HG02759 (cell line): ENCODE results near the gene GAS2L3.
"Not testable (repeated sequence)": the region's sequence is repeated elsewhere in the genome, so short reads cannot be mapped to it uniquely, and the experiment has no call there.

Experiments
- ATAC-seq: cut with Tn5 transposase; IDR thresholded peaks from one replicate; pipeline ENCODE4 v1.9.1; 2021; ENCODE audit warnings: mild to moderate bottlenecking, moderate library complexity; ENCODE audit not compliant: unreplicated experiment

GAS2L3 gene

DNA sequence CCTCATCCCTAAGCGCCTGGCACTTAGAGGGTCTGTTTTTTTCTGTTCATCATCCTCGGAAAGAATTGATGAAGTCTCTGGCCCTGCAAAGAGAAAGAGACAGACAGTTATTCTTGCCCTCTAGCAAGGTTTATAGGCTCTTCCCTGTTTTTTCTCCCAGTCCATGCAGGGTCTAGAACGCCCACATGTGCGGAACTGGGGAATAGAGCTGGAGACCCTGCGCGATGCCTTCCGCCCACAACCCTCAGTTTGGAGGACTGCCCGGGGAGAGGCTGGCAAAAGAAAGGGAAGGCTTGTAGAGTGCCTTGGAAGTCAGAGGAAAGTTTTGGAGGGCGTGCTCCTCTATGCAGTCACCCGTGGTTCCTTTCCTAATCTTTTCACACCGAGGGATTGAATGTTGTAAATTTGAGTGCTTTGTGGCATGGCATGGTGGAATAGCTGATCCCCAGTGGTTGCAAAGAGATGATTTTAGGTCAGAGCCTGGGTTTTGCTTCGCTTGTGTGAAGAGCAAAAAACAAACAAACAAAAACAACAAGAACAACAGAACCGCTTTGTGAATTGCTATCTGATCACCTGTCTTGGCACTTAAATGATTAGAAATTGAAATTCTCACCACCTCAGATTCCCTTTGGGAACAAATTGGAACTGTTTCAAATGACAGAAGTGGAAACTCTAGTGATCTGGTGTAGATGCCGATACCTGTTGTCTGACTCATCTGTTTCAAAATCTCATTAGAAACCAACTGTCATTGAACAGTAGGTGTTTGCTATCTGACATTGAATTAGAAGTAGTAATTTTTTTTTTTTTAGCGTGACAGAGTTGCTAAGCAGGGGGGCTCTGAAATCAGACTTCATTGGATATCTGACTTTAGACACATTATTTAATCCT lies 947 bp downstream of the GAS2L3 start:
- no peak for ATAC-seq

DNA sequence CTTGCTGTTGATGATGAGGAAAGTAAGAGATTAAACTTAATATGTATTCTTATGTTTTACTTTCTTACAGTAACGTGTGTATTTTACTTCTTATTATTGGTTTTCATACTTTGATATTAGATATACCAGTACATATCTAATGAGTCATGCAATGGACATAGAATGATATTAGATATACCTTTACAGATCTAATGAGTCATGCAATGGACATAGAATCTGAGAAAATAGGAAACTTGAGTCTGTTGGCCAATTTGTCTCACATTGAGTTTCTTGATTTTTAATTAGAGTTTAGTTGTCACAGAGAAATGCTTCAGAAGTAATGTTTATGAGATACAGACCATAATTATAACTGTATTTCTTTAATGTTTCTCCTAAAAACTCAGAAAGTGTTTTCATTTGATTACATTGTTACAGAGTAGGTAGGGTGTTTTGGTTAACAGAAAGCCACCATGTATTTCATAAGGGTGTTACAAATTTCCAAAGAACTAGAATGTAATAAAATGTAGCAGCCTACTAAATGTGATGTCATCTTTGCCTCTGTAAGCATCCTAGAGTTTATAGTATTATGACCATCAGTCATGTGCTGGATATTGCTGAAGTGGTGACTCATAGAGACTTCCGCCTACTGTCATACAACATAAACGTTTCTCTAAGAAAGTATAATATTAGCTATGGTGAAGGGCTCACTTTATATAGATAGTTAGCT lies 3.0 kb downstream of the GAS2L3 start:
- ATAC-seq: no peak

GRCh38 chr12:100578923-100579322 lies 5.4 kb downstream of the GAS2L3 start:
- ATAC-seq: no peak

GRCh38 chr12:100579844-100580243 lies 6.4 kb downstream of the GAS2L3 start:
- no peak for ATAC-seq

DNA sequence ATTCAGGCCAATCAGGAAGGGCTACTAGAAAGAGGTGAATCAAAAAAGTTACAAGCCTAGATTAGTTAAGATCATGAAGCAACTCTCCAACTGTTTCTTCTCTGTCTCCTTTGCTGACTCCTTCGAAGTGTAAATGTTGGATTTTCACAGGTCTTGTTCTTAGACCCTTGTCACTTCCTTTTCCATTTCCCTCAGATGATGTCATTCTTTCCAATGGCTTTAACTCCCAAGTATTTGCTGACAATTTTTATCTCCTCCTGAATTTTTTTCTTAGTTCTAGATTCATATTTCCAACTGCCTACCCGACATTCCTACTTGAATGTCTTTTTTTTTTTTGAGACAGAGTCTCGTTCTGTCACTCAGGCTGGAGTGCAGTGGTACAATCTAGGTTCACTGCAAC lies 10.8 kb downstream of the GAS2L3 start:
- no peak for ATAC-seq

GRCh38 chr12:100591979-100592378 lies 18.5 kb downstream of the GAS2L3 start:
- ATAC-seq: no peak

GRCh38 chr12:100593490-100593889 lies 20.0 kb downstream of the GAS2L3 start:
- ATAC-seq: no peak

GRCh38 chr12:100601626-100602025 lies 28.1 kb downstream of the GAS2L3 start:
- no peak for ATAC-seq

GRCh38 chr12:100602997-100603396 lies 29.5 kb downstream of the GAS2L3 start:
- not testable (repeated sequence) for ATAC-seq

DNA sequence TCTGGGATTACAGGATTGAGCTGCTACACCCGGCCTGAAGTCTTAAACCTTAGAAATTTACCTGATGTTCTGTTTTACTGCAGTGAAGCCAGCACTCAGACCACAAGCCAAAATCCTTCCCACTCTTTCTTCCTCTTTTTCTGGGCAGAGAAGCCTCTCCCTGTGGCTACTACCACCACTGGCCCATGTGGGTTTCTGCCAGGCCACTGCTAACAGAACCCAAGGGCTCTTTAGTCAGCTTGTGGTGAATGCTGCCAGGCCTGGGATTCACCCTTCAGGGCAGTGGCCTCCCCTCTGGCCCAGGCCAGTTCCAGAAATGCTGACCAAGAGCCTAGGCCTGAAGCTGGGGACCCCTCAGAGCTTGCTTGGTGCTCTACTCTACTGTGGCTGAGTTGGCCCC lies 35.3 kb downstream of the GAS2L3 start:
- ATAC-seq: no peak

DNA sequence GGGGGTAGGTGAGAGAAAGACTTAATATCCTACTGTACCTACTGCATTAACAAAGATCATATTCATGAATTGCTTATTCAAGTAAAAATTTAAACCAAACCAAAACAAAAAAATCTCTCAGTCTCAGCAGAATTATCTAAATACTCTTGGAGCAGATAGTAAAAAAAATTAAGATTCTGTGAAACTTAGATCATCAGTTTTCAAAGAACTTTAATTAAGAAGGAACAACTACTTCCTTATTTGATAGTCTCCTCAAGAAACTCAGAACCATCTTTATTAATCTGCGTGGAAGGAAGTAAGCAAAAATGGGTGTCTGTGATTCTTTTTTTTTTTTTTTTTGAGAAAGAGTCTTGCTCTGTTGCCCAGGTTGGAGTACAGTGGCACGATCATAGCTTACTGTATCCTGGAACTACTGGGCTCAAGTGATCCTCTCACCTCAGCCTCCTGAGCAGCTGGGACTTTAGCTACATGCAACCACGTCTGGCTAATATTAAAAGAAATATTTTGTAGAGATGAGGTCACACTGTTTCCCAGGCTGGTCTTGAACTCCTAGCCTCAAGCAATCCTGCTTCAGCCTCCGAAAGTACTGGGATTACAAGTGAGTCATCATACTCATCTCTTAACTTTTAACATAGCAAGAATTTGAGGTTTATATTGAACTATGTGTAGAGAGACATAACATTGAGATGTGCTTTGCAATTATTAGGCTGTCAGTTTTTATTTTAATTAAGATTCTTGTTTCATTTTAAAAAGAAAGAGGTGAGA lies 37.4 kb downstream of the GAS2L3 start:
- ATAC-seq: no peak

DNA sequence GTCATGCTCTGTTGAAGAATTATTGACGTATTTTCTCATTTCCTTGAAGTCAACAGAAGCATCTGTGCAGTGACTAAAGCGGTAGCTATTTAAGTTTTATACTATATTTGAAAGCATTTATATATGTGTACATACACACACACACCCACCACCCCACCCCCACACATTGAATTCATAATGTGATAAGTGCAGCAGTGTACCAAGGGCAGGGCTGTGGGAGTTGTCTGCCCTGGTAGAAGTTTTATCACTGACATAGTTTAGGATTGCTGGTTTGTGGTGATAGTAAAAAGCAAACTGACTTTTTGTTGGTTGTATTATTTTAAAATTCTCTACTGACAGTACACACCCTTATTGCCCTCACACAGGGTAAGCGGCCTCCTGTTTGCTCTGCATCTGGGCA lies 39.1 kb downstream of the GAS2L3 start:
- no peak for ATAC-seq

DNA sequence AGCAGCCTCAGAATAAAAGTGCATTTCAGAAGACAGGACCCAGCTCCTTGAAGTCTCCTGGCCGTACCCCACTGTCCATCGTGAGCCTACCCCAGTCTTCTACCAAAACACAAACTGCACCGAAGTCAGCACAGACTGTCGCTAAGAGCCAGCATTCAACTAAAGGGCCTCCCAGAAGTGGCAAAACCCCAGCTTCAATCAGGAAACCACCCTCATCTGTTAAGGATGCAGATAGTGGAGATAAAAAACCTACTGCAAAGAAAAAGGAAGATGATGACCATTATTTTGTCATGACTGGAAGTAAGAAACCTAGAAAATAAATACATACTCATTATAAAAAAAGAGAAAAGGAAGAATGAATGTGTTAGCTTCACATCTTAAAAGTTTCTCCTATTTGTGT lies 51.1 kb downstream of the GAS2L3 start:
- no peak for ATAC-seq

DNA sequence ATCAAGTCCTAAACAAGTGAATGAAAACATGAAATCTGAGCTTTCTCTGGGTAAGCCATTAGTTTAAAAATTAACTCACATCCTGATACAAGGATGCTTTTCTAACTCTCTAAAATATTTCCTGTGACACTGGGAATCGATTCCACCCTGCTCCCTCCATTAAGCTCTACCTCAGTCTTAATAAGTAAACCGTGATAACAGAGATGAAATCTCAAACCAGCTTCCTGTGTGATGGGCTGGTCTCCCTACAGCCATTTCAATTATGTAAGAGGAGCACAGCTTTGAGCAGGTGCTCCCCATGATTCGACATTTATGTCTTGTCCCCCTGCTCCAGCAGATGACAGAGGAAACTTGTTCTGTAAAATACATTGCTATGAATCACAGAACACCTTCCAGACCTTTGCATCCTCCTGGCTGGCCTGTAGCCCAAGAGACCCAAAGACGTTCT lies 59.0 kb downstream of the GAS2L3 start:
- no peak for ATAC-seq

DNA sequence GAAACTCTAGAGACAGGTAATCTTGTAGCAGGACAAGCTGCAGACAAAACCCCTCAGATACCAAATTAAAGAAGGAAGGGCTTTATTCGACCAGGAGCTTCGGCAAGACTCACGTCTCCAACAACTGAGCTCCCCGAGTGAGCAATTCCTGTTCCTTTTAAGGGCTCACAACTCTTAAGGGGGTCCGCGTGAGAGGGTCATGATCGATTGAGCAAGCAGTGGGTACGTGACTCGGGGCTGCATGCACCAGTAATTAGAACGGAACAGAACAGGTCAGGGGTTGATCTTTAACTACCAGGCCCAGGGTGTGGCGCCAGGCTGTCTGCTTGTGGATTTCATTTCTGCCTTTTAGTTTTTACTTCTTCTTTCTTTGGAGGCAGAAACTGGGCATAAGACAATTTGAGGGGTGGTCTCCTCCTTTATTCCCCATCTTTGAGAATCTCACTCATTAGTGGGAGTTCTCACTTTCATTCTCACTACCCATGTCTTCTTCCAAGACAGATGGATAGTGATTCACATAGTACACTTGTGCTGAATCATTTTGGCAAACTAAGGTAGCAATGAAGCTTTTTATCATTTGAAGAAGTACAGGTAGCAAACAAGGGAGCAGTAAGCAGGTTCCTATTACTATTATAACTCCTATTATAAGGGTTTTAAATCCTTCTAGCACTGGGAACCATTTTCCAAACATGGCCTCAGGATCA lies 59.8 kb downstream of the GAS2L3 start:
- not testable (repeated sequence) for ATAC-seq

- no peak for ATAC-seq
These were observed 69.8 kb downstream of the GAS2L3 start for GRCh38 chr12:100643246-100643645.

DNA sequence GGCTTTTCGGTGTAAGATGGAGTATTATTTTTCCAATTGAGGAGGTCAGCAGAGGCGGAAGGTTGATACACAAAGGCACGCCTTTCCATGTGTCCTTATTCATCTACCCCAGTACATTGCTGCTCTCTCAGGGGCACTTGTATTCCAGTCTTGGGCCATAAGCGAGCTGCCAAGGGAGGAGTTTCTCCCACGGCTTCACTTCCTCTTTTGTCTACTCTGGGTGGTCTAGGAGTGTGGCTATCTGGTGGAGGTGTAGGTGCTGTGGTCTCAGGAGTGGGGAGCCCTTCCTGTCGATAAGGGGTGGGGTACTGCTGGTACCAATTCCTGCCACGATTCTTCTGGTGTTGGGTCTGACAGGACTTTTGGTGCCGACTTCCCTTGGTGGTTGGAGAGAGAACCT lies 73.4 kb downstream of the GAS2L3 start:
- no peak for ATAC-seq

DNA sequence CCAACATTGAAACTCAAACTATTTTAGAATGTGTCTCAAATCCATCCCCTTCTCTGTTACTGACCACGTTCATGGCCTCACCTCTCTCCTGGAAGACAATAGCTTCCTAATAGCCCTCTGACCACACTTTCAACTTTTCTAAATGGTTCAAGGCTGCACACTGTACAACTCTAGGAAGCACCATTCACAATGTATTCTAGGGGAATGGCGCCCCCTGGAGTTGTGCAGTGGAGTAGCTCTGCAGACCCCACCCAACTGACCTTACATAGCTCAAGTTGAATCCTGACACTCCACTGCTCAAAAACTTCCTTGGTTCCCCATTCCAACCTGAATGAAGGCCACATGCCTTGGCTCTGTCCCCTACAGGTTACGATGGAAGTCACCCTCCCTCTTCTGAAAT lies 77.6 kb downstream of the GAS2L3 start:
- no peak for ATAC-seq

- no peak for ATAC-seq
These were observed 78.2 kb downstream of the GAS2L3 start for GRCh38 chr12:100651694-100652093.

DNA sequence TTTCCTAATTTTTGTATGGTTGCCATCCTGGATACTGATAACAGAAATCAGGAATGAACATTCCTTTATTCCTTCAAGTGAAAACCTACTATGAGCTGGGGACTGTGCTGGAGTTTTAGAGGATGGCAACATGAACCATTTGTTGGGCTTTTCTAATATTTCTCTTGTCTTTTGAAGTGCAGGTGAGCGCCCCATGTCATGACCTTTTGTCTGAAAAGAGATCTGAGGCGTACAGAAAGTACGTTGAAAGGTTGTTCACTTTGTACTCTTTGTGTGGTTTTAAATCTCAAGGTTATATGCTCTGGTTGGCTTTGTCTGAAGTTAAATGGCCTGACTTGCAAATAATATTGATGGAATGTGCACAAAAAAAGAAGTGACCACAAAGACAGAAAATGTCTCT lies 79.0 kb downstream of the GAS2L3 start:
- ATAC-seq: no peak

DNA sequence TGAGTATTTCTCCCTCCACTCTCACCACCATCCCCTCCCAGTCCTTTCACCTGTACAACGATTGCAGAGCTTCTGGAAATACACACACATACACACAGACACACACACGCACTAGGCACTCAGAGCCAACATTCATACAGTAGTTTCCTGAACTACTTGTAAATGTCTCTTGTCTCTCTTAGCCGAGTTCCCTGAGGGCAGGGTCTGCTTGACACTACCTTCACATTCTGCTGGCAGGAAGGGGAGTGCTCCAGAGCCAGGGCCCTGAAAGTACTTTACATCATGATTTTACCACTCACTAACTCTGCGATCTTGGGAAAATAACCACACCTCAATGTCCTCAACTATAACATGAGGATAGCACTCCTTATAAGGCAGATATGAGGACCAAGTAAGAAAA lies 82.7 kb downstream of the GAS2L3 start:
- ATAC-seq: no peak
